ENCODE measurements around the gene ZBTB49.

- no peak for TF ChIP-seq CTCF (IDR thresholded peaks at IDR 0.05; ENCODE audit: low read length)
- no peak for TF ChIP-seq EZH2 (IDR thresholded peaks at IDR 0.05; ENCODE audit: borderline replicate concordance, low read length)
These were observed 15.8 kb upstream of the ZBTB49 start for GRCh38 chr4:4274226-4274625.
